A673 (cell line): ENCODE results near the gene MGST2.

Source experiments
- CTCF ChIP-seq: fragments of 300-800, 200-600 bp; sonication (generic); conservative IDR thresholded peaks from 2 replicates; pipeline ENCODE4 v1.5.1; 2017; ENCODE audit warnings: low read depth, mild to moderate bottlenecking, antibody characterized with exemption, low read length, moderate library complexity, mixed read lengths
- EZH2 ChIP-seq: fragments of 200-600 bp; sonication (generic); IDR thresholded peaks from 2 replicates; pipeline ENCODE4 v1.6.1; 2017; ENCODE audit warnings: borderline replicate concordance, low read depth, mild to moderate bottlenecking, mixed read lengths, antibody characterized with exemption, low read length; ENCODE audit not compliant: poor library complexity, severe bottlenecking

GRCh38 chr4:139684351-139684750, 18.7 kb downstream of the MGST2 start:
- TF ChIP-seq CTCF (no peak), EZH2 (no peak)
